ENCODE data around the gene ALDH1A1. TPM values are rescaled to one million over a fixed set of nuclear protein-coding genes. Genes with fewer than 3 reads are reported as not detected.

The ALDH1A1 gene
- total RNA-seq, 1 donor from 2014 or later = 1.6 TPM

GRCh38 chr9:72913382-72914009, 39.4 kb downstream of the ALDH1A1 start:
- no peak overlapping the region for H3K4me3 ChIP-seq (ENCODE audit: low read depth, low read length)
- DNase-seq (ENCODE audit: low read depth) = no peak
- no peak for TF ChIP-seq CTCF (conservative IDR thresholded peaks at IDR 0.05; ENCODE audit: low read depth, low read length)

- no peak for TF ChIP-seq CTCF (conservative IDR thresholded peaks at IDR 0.05; ENCODE audit: low read depth, low read length)
- DNase-seq (ENCODE audit: low read depth) = no peak
- H3K4me3 ChIP-seq (ENCODE audit: low read depth, low read length) = no peak overlapping the region
Measured at GRCh38 chr9:72912476-72913381, 40.1 kb downstream of the ALDH1A1 start.

- no peak for TF ChIP-seq CTCF (conservative IDR thresholded peaks at IDR 0.05; ENCODE audit: low read depth, low read length)
- H3K4me3 ChIP-seq (ENCODE audit: low read depth, low read length) = no peak overlapping the region
- DNase-seq (ENCODE audit: low read depth) = no peak
Measured at GRCh38 chr9:72911816-72912215, 41.0 kb downstream of the ALDH1A1 start.

- H3K4me3 ChIP-seq (ENCODE audit: low read depth, low read length) = no peak overlapping the region
- DNase-seq (ENCODE audit: low read depth) = no peak
- no peak for TF ChIP-seq CTCF (conservative IDR thresholded peaks at IDR 0.05; ENCODE audit: low read depth, low read length)
Measured at GRCh38 chr9:72911247-72911775, 41.5 kb downstream of the ALDH1A1 start.

GRCh38 chr9:72909428-72909827, 43.4 kb downstream of the ALDH1A1 start:
- no peak overlapping the region for H3K4me3 ChIP-seq (ENCODE audit: low read depth, low read length)
- TF ChIP-seq CTCF (conservative IDR thresholded peaks at IDR 0.05; ENCODE audit: low read depth, low read length) = no peak
- no peak for DNase-seq (ENCODE audit: low read depth)

GRCh38 chr9:72907421-72907820, 45.4 kb downstream of the ALDH1A1 start:
- no peak overlapping the region for H3K4me3 ChIP-seq (ENCODE audit: low read depth, low read length)
- DNase-seq (ENCODE audit: low read depth) = no peak
- TF ChIP-seq CTCF (conservative IDR thresholded peaks at IDR 0.05; ENCODE audit: low read depth, low read length) = no peak
